Measurements from ENCODE around the gene SNX30.

Gene SNX30

DNA sequence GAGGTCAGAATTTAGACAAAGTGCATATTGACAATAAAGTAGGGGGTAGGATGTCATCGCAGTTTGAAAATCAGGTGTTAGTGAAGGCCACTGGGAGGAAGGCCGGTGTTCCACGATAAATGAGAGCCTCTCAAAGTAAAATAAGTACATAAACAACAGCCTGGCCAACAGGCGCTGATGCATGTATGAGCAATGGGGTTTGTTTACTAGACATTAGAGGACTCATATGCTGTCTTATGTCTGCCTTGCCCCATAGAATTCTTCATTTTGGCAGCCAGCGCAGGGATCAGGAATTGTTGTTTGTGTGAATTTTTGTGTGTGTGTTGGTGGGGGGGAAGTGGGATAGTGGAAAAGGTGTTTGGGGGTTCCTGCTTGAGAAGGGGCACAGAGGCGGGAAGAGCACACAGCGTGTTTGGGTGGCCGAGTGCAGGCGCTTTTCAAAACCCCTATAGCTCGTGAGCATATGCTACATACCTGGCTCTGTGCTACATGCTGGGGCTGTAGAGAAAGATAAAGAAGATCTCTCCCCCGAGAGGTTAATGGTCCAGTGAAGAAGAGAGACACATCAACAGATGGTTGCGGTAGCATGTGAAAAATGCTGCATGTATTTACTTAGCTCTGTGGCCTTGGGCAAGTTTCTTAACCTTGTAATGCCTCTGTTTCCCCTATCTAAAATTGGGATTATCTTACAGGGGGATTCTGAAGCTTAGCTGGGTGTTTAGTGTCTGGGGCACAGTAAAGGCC is 11.5 kb downstream of the SNX30 start:
- Histone ChIP-seq H3K9me2 (ENCODE audit: low read depth, low read length) (no peaks in the 10 kb centered on the region), H3K9me3 (ENCODE audit: low read length) (no peaks in the 10 kb centered on the region), H4K20me1 (ENCODE audit: insufficient read depth, low read length) (no peaks in the 10 kb centered on the region), H2AFZ (ENCODE audit: low read length) (no peak overlapping the region), H3K4me2 (ENCODE audit: low read length) (no peak overlapping the region), H3K9ac (ENCODE audit: low read length) (no peak overlapping the region), H3F3A (ENCODE audit: insufficient read depth, low read length) (no peaks in the 10 kb centered on the region), H3K27ac (ENCODE audit: low read depth, low read length, poor library complexity, severe bottlenecking) (no peak overlapping the region), H3K27me3 (ENCODE audit: insufficient read depth, low read length) (no peaks in the 10 kb centered on the region), H3K4me3 (ENCODE audit: low read depth, low read length, poor library complexity, severe bottlenecking) (no peak overlapping the region), H3K4me1 (ENCODE audit: insufficient read depth, low read length, severe bottlenecking) (peaks cover 8% of the 10 kb centered on the region), H3K36me3 (ENCODE audit: insufficient read depth, low read length) (no peaks in the 10 kb centered on the region), H3K79me2 (ENCODE audit: insufficient read depth, low read length) (peaks cover 4% of the 10 kb centered on the region; the same call in 1 of the 2 replicates)
- no peak for TF ChIP-seq EZH2 (IDR thresholded peaks at IDR 0.05; ENCODE audit: borderline replicate concordance, low read length)
- no peak for TF ChIP-seq CTCF (IDR thresholded peaks at IDR 0.05; ENCODE audit: low read length)

GRCh38 chr9:112762726-112763518 is 12.4 kb downstream of the SNX30 start:
- H2AFZ ChIP-seq (ENCODE audit: low read length): no peak overlapping the region
- no peak overlapping the region for H3K4me3 ChIP-seq (ENCODE audit: low read depth, low read length, poor library complexity, severe bottlenecking)
- 0 out of 2 replicates have a peak, but pooled peaks cover 4% of the 10 kb centered on the region for H3K79me2 ChIP-seq (ENCODE audit: insufficient read depth, low read length)
- TF ChIP-seq EZH2 (IDR thresholded peaks at IDR 0.05; ENCODE audit: borderline replicate concordance, low read length): no peak
- TF ChIP-seq CTCF (IDR thresholded peaks at IDR 0.05; ENCODE audit: low read length): no peak
- no peaks in the 10 kb centered on the region for H3F3A ChIP-seq (ENCODE audit: insufficient read depth, low read length)
- no peak overlapping the region for H3K27ac ChIP-seq (ENCODE audit: low read depth, low read length, poor library complexity, severe bottlenecking)
- no peaks in the 10 kb centered on the region for H4K20me1 ChIP-seq (ENCODE audit: insufficient read depth, low read length)
- no peaks in the 10 kb centered on the region for H3K27me3 ChIP-seq (ENCODE audit: insufficient read depth, low read length)
- H3K4me1 ChIP-seq (ENCODE audit: insufficient read depth, low read length, severe bottlenecking): peaks cover 8% of the 10 kb centered on the region
- peaks cover 2% of the 10 kb centered on the region; the same call in 1 of the 2 replicates for H3K36me3 ChIP-seq (ENCODE audit: insufficient read depth, low read length)
- H3K9ac ChIP-seq (ENCODE audit: low read length): no peak overlapping the region
- no peaks in the 10 kb centered on the region for H3K9me3 ChIP-seq (ENCODE audit: low read length)
- H3K4me2 ChIP-seq (ENCODE audit: low read length): no peak overlapping the region
- H3K9me2 ChIP-seq (ENCODE audit: low read depth, low read length): no peaks in the 10 kb centered on the region

DNA sequence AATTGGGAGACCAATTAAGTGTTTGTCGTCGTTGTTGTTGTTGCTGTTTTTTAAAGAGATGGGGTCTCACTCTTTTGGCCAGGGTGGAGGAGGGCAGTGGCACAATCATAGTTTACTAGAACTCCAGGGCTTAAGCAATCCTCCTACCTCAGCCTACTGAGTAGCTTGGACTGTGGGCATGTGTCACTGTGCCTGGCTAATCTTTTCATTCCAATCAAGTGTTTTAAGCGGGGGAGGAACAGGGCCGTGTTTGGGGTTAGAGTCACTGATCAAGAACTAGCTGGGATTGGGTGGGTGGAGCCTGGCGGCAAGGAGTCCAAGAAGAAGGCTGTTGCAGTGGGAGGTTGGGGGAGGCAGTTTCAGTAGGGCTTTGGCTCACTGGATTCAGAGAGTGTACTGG is 13.8 kb downstream of the SNX30 start:
- Histone ChIP-seq H3K27ac (ENCODE audit: low read depth, low read length, poor library complexity, severe bottlenecking) (no peak overlapping the region), H3K4me3 (ENCODE audit: low read depth, low read length, poor library complexity, severe bottlenecking) (no peak overlapping the region), H3K4me2 (ENCODE audit: low read length) (no peak overlapping the region), H3K9ac (ENCODE audit: low read length) (no peak overlapping the region), H3F3A (ENCODE audit: insufficient read depth, low read length) (no peaks in the 10 kb centered on the region), H3K9me2 (ENCODE audit: low read depth, low read length) (no peaks in the 10 kb centered on the region), H3K36me3 (ENCODE audit: insufficient read depth, low read length) (peaks cover 5% of the 10 kb centered on the region; the same call in 1 of the 2 replicates), H3K27me3 (ENCODE audit: insufficient read depth, low read length) (no peaks in the 10 kb centered on the region), H3K79me2 (ENCODE audit: insufficient read depth, low read length) (0 out of 2 replicates have a peak, but pooled peaks cover 4% of the 10 kb centered on the region), H3K4me1 (ENCODE audit: insufficient read depth, low read length, severe bottlenecking) (peaks cover 8% of the 10 kb centered on the region), H3K9me3 (ENCODE audit: low read length) (no peaks in the 10 kb centered on the region), H2AFZ (ENCODE audit: low read length) (no peak overlapping the region), H4K20me1 (ENCODE audit: insufficient read depth, low read length) (no peaks in the 10 kb centered on the region)
- TF ChIP-seq EZH2 (IDR thresholded peaks at IDR 0.05; ENCODE audit: borderline replicate concordance, low read length) (no peak), CTCF (IDR thresholded peaks at IDR 0.05; ENCODE audit: low read length) (no peak)
